NCI-H1417 treated with DMSO at 0.1 percent for 48 hours (cell line): ENCODE measurements around the gene SLC26A11.
"Not testable (repeated sequence)": the region's sequence is repeated elsewhere in the genome, so short reads cannot be mapped to it uniquely, and the experiment has no call there.

Source experiments
- DNase-seq: peaks from one replicate; lab custom pipeline; 2025; lab: John Stamatoyannopoulos, UW

SLC26A11 gene

GRCh38 chr17:80195671-80196529 is 24.3 kb upstream of the SLC26A11 start:
- no peak for DNase-seq

GRCh38 chr17:80196652-80197051 is 23.6 kb upstream of the SLC26A11 start:
- DNase-seq, result no peak

DNA sequence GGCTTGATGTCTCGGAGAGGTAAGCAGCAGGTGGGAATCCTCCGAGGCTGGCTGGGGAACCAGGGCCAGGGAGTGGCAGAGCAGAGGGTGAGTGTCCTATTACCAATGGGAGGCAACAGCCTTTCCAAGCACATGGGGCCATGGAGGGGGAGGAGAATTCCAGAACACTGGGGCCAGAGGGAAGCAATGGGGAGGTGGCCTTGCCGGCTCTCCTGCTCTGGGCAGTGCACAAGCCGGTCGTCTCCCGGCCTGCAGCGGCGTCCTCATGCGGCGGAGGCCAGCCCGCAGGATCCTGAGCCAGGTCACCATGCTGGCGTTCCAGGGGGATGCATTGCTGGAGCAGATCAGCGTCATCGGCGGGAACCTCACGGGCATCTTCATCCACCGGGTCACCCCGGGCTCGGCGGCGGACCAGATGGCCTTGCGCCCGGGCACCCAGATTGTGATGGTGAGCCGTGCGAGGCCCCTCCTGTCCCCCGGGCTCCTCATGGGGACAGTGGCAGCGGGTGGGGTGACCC is 22.0 kb upstream of the SLC26A11 start:
- no peak for DNase-seq

GRCh38 chr17:80199295-80199694 is 20.9 kb upstream of the SLC26A11 start:
- DNase-seq, result not testable (repeated sequence)

- no peak for DNase-seq
These were observed 18.8 kb upstream of the SLC26A11 start for GRCh38 chr17:80201446-80201845.

- no peak for DNase-seq
These were observed 18.0 kb upstream of the SLC26A11 start for GRCh38 chr17:80202197-80202596.

- no peak for DNase-seq
These were observed 16.7 kb upstream of the SLC26A11 start for GRCh38 chr17:80203471-80203963.

DNA sequence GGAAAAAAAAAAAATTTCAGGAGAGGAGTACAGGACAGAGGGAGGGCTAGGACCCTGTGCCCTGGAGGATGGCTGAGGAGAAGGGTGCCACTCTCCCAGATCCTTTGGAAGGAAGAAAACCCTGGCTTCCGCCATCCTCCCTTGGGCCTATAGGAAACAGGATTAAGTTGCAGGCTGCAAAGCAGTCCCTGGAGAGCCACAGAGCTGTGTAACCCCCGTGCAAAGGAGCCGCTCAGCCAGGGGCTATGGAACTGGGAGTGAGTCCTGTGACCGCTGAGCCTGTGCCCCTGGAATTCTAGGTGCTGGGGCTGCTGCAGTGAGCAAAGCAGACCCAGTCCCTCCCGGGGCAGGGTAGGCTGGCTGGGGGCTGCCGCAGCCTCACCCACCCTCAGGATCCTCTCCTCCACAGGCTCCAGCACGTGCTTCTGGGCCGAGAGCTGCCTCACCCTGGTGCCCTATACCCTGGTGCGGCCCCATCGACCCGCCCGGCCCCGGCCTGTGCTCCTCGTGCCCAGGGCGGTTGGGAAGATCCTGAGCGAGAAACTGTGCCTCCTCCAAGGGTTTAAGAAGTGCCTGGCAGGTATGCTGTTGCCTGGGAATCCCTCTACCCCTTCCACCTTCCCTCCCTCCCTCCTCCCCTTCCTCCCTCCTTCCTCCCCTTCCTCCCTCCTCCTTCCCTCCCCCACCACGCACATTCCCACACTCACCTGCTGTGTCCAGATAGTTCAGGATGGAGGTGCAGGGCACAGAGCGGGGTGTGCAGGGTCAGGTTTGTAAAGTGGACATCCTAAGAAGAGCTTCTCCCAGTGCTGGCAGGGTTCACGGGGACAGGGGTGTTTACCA is 15.4 kb upstream of the SLC26A11 start:
- no peak for DNase-seq

- no peak for DNase-seq
These were observed 14.4 kb upstream of the SLC26A11 start for GRCh38 chr17:80205811-80206210.

DNA sequence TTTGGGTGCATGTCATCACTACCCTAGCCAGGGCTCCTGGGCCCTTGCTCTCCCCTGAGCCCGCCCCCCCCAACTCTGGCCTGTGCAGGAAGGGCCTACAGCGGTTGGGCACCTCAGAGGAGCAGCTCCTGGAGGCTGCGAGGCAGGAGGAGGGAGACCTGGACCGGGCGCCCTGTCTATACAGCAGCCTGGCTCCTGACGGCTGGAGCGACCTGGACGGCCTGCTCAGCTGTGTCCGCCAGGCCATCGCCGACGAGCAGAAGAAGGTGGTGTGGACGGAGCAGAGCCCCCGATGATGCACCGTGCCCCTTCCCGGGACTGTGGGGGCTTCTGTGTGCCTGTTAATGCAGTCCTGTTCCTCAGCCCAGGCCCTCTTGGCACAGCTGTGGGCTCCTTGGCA is 12.2 kb upstream of the SLC26A11 start:
- no peak for DNase-seq

- DNase-seq, result no peak
These were observed 10.5 kb upstream of the SLC26A11 start for GRCh38 chr17:80209765-80210164.

DNA sequence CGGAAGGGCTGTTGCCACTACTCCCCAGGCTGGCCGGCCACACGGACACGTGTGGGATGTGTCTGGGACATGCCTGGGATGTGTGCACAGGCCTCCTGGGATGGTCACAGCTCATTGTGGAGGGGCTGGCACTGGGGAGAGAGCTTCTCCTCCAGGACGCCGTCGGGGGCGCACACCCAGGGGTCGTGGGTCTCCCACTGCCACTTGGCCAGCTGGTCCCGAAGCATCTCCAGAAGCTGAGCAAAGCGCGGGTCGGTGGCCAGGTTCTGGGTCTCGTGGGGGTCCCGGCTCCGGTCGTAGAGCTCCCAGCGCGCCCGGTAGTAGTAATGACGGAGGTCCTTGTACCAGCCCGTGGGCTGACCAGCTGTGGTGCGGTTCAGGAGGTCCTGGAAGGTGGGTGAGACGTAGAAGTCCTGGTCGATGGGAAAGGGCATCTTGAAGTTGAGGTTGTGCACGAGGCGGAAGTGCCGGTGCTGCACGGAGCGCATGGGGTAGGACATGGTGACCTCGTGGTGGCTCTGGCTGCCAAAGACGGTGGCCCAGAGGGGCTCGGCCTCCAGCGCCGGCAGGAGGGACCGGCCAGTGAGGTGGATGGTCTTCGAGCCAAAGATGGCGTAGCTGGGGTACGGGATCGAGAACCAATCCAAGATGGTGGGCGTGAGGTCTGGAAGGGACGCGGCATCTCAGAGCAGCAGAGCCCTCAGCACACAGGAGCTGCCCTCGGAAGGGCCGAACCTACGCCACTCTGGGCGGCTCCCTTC is 9.7 kb upstream of the SLC26A11 start:
- no peak for DNase-seq

- DNase-seq, result no peak
These were observed 8.1 kb upstream of the SLC26A11 start for GRCh38 chr17:80212109-80212508.

- no peak for DNase-seq
These were observed 7.7 kb upstream of the SLC26A11 start for GRCh38 chr17:80212511-80212910.

DNA sequence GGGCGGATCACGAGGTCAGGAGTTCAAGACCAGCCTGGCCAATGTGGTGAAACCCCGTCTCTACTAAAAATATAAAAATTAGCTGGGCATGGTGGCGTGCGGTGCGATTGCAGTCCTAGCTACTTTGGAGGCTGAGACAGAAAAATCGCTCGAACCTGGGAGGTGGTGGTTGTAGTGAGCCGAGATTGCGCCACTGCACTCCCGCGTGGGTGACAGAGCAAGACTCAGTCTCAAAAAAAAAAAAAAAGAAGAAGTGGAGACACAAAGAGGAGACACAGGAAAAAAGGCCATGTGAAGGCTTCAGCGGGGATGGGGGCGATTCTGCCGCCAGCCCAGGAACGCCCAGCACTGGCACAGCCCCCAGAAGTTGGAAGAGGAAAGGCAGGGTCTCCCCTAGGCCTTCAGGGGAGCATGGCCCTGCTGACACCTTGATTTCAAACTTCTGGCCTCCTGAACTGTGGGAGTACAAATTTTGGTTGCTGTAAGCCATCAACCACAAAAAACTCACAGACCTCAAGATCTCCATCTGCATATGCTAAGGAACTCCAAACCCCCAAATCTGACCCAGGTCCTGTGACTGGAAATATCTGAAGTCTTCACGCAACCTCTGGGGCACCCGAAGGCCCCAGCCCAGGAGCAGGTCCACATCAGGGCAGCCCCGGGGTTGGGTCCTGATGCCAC is 7.1 kb upstream of the SLC26A11 start:
- DNase-seq, result no peak

GRCh38 chr17:80213643-80213975 is 6.6 kb upstream of the SLC26A11 start:
- no peak for DNase-seq

DNA sequence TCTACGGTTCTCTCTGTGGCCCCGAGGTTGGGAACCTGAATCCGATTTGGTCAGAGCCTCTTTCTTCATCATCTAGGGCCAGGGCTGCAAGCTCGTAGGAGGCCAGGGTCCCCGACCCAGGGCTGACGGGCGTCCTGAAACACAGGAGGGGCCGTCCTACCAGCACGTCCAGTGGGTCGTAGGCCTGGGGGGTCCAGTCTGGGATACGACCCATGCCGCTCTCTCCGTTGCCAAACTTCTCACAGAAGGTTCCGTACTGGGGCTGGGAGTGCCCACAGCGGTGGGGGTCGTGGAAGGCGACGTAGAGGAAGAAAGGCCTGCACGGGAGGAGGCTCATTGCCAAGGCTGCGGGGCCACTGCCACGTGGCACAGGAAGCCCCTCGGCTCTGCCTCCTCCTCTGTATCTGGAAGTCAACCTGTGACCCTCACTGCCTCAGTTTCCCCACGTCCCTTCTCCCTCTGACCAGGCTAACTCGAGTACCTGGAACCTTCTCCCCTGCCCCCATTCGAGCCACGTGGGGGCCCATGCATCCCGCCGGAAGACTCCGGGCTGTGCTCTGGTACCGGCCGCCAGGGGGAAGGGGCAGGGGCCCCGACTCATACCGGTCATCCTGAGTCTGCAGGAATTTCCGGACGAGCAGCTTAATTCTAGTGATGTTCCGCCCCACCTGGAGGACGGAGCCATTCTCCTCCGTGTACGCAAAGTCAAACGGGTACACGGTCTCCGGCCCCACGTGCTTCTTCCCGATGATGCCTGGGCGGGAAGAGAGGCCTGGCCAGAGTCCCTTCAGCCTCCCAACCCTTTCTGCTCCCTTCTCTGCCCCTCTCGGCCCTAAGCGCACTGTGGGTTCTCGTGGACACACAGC is 6.0 kb upstream of the SLC26A11 start:
- DNase-seq, result no peak

DNA sequence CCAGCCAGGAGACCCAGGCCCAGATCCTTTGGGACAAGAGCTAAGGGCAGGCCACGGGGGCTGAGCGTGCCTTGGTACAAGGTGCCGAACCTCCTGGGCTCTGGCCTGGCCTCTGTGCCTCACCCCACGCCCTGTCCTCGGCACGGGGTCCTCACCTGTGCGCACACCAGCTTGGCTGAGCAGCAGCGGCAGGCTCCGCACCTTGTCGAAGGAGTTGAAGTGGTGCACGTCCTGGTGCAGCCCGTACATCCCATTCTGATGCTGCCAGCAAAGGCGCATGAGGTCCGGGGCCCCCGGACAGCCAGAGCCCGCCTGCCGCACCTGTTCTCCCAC is 5.4 kb upstream of the SLC26A11 start:
- DNase-seq, result no peak

- no peak for DNase-seq
These were observed 3.5 kb upstream of the SLC26A11 start for GRCh38 chr17:80216473-80217456.
